HEK293T (cell line): ENCODE data around the gene RHOC.

ENCODE experiments used
- ARNT ChIP-seq: fragments of 450-650 bp; IDR thresholded peaks from 2 replicates; pipeline ENCODE4 v1.6.1; 2017; ENCODE audit warnings: mild to moderate bottlenecking
- BHLHE40 ChIP-seq: fragments of 450-650 bp; IDR thresholded peaks from 2 replicates; pipeline ENCODE4 v1.6.1; 2016; ENCODE audit warnings: mild to moderate bottlenecking, moderate library complexity, borderline replicate concordance
- CTBP1 ChIP-seq: fragments of 450-650 bp; IDR thresholded peaks from 2 replicates; pipeline ENCODE4 v1.6.1; 2016; ENCODE audit warnings: borderline replicate concordance
- FOXA1 ChIP-seq: fragments of 450-650 bp; IDR thresholded peaks from 2 replicates; pipeline ENCODE4 v1.6.1; 2016; ENCODE audit warnings: mild to moderate bottlenecking
- FOXK2 ChIP-seq: fragments of 450-650 bp; IDR thresholded peaks from 2 replicates; pipeline ENCODE4 v1.6.1; 2016; ENCODE audit warnings: mild to moderate bottlenecking
- FOXM1 ChIP-seq: fragments of 450-650 bp; IDR thresholded peaks from 2 replicates; pipeline ENCODE4 v1.6.1; 2017; ENCODE audit warnings: mild to moderate bottlenecking, borderline replicate concordance
- HDGF ChIP-seq: fragments of 450-650 bp; IDR thresholded peaks from 2 replicates; pipeline ENCODE4 v1.6.1; 2017; ENCODE audit warnings: antibody characterized with exemption, borderline replicate concordance
- LEF1 ChIP-seq: fragments of 450-650 bp; IDR thresholded peaks from 2 replicates; pipeline ENCODE4 v1.6.1; 2017; ENCODE audit warnings: mild to moderate bottlenecking, borderline replicate concordance
- SP1 ChIP-seq: fragments of 450-650 bp; IDR thresholded peaks from 2 replicates; pipeline ENCODE4 v1.6.1; 2017
- TARDBP ChIP-seq: fragments of 450-650 bp; IDR thresholded peaks from 2 replicates; pipeline ENCODE4 v1.6.1; 2016
- ZNF384 ChIP-seq: fragments of 450-650 bp; IDR thresholded peaks from 2 replicates; pipeline ENCODE4 v1.6.1; 2016
- TF ChIP-seq, protein P1 (sequence below): fragments of 450-650 bp; IDR thresholded peaks from 2 replicates; pipeline ENCODE4 v1.6.1; 2016

DNA sequence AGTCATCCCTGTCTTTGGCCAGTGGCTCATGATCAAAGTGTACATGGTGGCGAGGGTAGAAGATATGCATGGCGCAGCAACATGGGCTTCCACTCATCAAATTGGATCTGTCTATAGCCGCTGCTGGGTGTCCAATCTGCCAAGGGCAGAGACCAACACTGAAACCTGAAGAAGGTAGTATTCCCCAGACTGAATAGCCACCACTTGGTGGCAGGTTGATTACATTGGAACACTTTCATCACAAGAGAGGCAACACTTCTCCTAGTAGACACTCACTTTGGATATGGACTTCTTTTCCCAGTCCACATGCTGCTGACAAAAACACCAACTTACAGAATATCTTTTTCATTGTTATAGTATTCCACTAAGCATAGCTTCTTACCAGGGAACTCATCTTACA, 30.6 kb upstream of the RHOC start:
- TF ChIP-seq FOXM1 (no peak), ZNF384 (no peak), TARDBP (no peak), SP1 (no peak), LEF1 (no peak), ARNT (no peak), BHLHE40 (no peak), FOXK2 (no peak), HDGF (no peak), CTBP1 (no peak), FOXA1 (no peak)
- TF ChIP-seq, protein P1, sequence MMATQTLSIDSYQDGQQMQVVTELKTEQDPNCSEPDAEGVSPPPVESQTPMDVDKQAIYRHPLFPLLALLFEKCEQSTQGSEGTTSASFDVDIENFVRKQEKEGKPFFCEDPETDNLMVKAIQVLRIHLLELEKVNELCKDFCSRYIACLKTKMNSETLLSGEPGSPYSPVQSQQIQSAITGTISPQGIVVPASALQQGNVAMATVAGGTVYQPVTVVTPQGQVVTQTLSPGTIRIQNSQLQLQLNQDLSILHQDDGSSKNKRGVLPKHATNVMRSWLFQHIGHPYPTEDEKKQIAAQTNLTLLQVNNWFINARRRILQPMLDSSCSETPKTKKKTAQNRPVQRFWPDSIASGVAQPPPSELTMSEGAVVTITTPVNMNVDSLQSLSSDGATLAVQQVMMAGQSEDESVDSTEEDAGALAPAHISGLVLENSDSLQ: no peak
